ENCODE data around the gene COL6A2. TPM values are rescaled to one million over a fixed set of nuclear protein-coding genes. Genes with fewer than 3 reads are reported as not detected.

The COL6A2 gene
- total RNA-seq, 2 donors from 2014 or later: 198 to 474 TPM

DNA sequence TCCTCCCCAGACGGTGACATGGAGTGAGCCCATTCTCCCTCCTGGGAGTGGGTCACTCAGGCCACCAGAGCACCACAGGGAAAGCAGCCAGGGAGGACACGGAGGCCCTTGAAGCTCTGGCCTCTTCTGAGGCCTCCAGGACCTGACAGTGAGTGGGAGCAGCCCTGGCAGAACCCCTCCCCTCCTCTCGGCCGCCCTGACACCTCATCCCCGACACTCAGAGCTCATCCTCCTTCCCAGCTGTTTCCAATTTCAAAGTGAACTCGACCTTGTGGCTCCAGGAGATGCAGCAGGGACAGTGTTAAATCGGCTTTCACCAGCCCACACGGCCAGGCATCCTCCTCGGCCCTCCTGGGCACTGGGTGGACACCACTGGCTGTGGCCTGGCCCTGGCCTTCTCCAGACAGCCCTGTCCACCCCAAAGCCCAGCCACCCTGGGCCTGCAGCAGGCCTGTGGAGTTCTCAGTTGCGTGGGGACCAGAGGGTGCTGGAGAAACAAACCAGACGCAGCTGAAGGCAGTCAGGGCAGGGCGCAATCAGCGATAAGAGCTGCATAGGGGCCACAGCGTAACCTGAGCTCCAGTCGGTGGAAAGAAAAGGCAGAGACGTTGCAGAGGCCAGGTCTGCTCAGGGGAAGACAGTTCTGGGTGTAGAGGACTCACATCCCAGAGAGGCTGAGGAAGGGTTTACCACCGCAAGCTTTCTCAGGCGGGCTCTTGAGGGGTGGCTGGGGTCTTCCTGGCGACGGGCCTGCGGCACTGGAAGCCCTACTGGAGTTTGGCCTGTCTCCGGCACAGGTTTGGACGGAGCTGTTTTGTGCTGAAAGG, 30.4 kb downstream of the COL6A2 start:
- no peaks in the 10 kb centered on the region for H3K36me3 ChIP-seq
- no peaks in the 10 kb centered on the region for H3K4me1 ChIP-seq (replicated peaks)
- no peaks in the 10 kb centered on the region for H3K9me3 ChIP-seq
- no peak overlapping the region for H3K4me3 ChIP-seq
- intact Hi-C loops (cut with DNase I): no loop called here
- TF ChIP-seq POLR2A (IDR thresholded peaks at IDR 0.05) (no peak), POLR2AphosphoS5 (IDR thresholded peaks at IDR 0.05) (no peak)
- TF ChIP-seq, protein P1, sequence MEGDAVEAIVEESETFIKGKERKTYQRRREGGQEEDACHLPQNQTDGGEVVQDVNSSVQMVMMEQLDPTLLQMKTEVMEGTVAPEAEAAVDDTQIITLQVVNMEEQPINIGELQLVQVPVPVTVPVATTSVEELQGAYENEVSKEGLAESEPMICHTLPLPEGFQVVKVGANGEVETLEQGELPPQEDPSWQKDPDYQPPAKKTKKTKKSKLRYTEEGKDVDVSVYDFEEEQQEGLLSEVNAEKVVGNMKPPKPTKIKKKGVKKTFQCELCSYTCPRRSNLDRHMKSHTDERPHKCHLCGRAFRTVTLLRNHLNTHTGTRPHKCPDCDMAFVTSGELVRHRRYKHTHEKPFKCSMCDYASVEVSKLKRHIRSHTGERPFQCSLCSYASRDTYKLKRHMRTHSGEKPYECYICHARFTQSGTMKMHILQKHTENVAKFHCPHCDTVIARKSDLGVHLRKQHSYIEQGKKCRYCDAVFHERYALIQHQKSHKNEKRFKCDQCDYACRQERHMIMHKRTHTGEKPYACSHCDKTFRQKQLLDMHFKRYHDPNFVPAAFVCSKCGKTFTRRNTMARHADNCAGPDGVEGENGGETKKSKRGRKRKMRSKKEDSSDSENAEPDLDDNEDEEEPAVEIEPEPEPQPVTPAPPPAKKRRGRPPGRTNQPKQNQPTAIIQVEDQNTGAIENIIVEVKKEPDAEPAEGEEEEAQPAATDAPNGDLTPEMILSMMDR (IDR thresholded peaks at IDR 0.05): no peak
- WGBS: 63% methylated on average over 23 of the region's 23 CpGs
- no peak overlapping the region for H3K27ac ChIP-seq
- DNase-seq (ENCODE audit: low spot score): no peak
- no peaks in the 10 kb centered on the region for H3K27me3 ChIP-seq (replicated peaks; ENCODE audit: insufficient read depth)

DNA sequence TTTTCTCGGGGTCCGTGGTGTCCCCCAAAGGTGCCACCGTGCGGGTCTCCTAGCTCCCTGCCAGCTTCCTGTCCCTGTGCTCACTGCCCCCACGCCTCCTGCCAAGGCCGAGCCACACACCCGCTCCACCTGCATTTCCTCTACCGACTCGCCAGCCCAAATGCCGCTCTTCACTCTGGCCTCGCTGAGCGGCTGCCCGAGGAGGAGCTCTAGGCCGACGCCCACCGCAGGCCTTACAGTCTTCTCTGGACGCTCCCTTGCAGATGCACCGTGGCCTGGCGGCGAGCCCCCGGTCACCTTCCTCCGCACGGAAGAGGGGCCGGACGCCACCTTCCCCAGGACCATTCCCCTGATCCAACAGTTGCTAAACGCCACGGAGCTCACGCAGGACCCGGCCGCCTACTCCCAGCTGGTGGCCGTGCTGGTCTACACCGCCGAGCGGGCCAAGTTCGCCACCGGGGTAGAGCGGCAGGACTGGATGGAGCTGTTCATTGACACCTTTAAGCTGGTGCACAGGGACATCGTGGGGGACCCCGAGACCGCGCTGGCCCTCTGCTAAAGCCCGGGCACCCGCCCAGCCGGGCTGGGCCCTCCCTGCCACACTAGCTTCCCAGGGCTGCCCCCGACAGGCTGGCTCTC, 31.1 kb downstream of the COL6A2 start:
- no peaks in the 10 kb centered on the region for H3K36me3 ChIP-seq
- no peak for DNase-seq (ENCODE audit: low spot score)

DNA sequence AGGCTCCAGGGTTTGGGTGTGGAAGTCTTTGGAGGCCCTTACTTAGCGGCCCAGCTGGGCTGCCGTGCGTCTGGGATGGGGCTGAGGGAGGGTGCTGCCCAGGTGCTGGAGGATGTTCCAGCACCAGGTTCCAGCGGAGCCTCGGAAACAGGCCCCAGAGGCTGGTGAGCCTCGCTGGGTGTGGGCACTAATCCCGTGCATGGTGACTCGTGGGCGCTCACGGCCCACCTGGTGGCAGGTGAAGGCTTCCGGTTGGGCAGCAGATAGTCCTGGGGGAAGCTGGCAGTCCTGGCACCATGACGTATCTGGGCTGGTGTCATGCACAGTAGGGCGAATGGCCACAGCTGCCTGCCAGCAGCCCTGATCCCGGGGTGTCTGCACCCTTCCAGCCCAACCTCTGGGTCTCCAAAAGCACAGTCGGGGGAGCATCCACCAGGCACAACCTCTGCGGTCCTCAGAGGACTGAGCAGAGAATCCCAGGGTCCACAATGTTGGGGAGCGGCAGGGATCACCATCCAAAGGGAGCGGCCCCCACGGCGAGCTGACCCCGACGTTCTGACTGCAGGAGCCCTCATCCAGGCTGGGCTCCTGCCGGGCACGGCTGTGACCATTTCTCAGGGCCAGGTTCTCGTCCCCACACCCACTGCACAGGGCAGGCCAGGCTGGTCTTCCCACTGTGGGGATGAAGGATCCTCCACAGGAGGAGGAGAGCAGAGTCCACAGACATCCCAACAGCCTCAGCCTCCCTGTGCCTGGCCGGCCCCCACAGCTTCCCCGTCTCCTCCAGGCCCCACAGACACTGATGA, 32.1 kb downstream of the COL6A2 start:
- no peak for DNase-seq (ENCODE audit: low spot score)
- Histone ChIP-seq H3K27ac (no peak overlapping the region), H3K9me3 (no peaks in the 10 kb centered on the region), H3K4me1 (replicated peaks) (no peaks in the 10 kb centered on the region), H3K36me3 (no peaks in the 10 kb centered on the region), H3K4me3 (no peak overlapping the region), H3K27me3 (replicated peaks; ENCODE audit: insufficient read depth) (no peaks in the 10 kb centered on the region)
- TF ChIP-seq POLR2A (IDR thresholded peaks at IDR 0.05) (no peak), POLR2AphosphoS5 (IDR thresholded peaks at IDR 0.05) (no peak)
- TF ChIP-seq, protein P1 (IDR thresholded peaks at IDR 0.05): no peak
- WGBS: 84% methylated on average over 15 of the region's 27 CpGs
- intact Hi-C loops (cut with DNase I): no loop called here

More for the DNA sequence above, 31.1 kb downstream of the COL6A2 start:
- H3K4me3 ChIP-seq: no peak overlapping the region
- 85% methylated on average over 40 of the region's 45 CpGs for WGBS
- H3K9me3 ChIP-seq: no peaks in the 10 kb centered on the region
- intact Hi-C loops (cut with DNase I): no loop called here
- TF ChIP-seq, protein P1 (IDR thresholded peaks at IDR 0.05): no peak
- TF ChIP-seq POLR2AphosphoS5 (IDR thresholded peaks at IDR 0.05): no peak
- no peak for TF ChIP-seq POLR2A (IDR thresholded peaks at IDR 0.05)
- no peaks in the 10 kb centered on the region for H3K4me1 ChIP-seq (replicated peaks)
- H3K27me3 ChIP-seq (replicated peaks; ENCODE audit: insufficient read depth): no peaks in the 10 kb centered on the region
- H3K27ac ChIP-seq: no peak overlapping the region

DNA sequence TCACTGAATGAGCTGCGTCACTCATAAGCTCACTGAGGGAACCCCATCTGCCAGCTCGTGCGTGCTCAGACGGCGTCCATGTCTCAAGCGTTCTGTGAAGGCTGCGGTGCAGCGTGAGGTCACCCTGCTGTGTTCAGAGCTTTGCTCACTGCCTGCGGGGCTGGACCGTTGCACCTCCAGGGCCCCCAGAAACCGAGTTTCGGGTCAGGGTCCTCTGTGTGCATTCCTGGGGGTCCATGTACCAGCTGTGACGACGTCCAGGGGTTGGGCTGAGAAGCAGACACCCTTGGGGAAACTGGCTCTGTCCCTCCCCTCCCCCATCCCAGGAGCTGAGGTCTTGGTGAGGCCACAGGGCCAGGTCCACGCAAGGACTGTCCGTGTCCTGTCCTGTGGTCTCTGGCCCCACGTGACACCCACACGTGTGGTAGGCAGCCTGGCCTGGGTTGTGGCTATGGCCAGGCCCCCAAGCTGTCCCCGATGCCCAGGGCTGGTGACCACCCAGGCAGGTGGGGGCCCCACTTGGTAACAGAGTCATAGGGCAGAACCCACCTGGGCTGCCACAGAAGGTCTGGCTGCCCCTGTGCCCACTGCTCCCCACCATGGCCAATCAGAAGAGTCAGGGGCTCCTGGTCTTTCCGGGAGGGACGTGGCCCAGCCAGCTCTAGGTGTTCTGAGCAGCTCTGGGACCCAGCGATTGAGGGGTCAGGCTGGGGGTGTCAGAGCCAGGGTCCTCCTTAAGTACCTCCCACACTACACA, 33.1 kb downstream of the COL6A2 start:
- no peak overlapping the region for H3K4me3 ChIP-seq
- no peak for DNase-seq (ENCODE audit: low spot score)
- no peaks in the 10 kb centered on the region for H3K9me3 ChIP-seq
- TF ChIP-seq, protein P1 (IDR thresholded peaks at IDR 0.05): no peak
- no peak for TF ChIP-seq POLR2AphosphoS5 (IDR thresholded peaks at IDR 0.05)
- TF ChIP-seq POLR2A (IDR thresholded peaks at IDR 0.05): no peak
- no peak overlapping the region for H3K27ac ChIP-seq
- intact Hi-C loops (cut with DNase I): no loop called here
- no peaks in the 10 kb centered on the region for H3K4me1 ChIP-seq (replicated peaks)
- H3K36me3 ChIP-seq: no peaks in the 10 kb centered on the region
- no peaks in the 10 kb centered on the region for H3K27me3 ChIP-seq (replicated peaks; ENCODE audit: insufficient read depth)
- 59% methylated on average over 16 of the region's 22 CpGs for WGBS

All from prostate gland (tissue), 2 donors.